HL-60 (cell line): ENCODE measurements around the gene RPL5.

Experiments
- CTCF ChIP-seq: IDR thresholded peaks from one replicate; pipeline ENCODE4 v1.5.1; 2011; ENCODE audit warnings: low read length, control low read depth, inconsistent platforms; ENCODE audit not compliant: insufficient read depth
- GABPA ChIP-seq: IDR thresholded peaks from 2 replicates; pipeline ENCODE4 v1.6.1; 2012; ENCODE audit warnings: low read depth
- POLR2AphosphoS5 ChIP-seq: IDR thresholded peaks from 2 replicates; pipeline ENCODE4 v1.6.1; 2012; ENCODE audit warnings: low read depth

DNA sequence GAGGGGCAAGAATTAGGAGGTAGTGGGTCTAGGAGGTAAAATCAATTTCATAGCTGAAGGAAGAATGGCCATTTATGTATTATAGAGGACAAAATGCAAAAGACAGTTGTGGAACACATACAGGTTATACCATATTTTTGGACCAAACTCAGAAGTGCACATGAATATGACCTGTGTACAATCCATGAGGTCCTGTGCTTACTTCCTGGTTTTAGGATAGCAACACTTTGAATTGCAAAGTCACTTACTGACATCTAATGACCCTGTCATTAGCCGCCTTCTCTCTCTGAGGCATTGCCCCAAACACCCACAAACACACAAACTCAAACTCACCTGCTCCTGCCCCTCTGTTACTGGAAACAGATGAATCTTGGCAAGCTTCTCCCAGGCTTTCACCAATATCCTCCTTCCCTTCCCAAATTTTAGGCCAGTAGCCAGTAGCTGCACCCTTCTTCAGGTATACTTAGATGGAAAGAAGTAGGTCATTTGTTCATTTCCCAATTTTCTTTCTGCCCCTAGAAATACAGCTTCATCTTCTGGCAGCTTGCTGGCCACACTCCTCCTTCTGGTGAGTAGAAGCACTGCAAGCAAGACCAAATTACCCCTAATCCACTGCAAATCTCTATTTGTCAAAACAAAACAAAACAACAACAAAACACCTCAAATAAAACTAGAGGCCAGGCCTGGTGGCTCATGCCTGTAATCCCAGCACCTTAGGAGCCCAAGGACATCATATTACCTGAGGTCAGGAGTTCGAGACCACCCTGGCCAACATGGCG is 13.7 kb upstream of the RPL5 start:
- TF ChIP-seq CTCF: peak; percentile 59
- TF ChIP-seq GABPA: no peak
- TF ChIP-seq POLR2AphosphoS5: no peak
